Measurements from ENCODE around the gene WIPI1. TPM values are rescaled to one million over a fixed set of nuclear protein-coding genes. Genes with fewer than 3 reads are reported as not detected.

WIPI1 gene
- total RNA-seq, 3 donors from 2014 or later (not counting 1 experiment from before 2014, with no cell fraction given): 29.0 to 41.4 (median 32.0) TPM

DNA sequence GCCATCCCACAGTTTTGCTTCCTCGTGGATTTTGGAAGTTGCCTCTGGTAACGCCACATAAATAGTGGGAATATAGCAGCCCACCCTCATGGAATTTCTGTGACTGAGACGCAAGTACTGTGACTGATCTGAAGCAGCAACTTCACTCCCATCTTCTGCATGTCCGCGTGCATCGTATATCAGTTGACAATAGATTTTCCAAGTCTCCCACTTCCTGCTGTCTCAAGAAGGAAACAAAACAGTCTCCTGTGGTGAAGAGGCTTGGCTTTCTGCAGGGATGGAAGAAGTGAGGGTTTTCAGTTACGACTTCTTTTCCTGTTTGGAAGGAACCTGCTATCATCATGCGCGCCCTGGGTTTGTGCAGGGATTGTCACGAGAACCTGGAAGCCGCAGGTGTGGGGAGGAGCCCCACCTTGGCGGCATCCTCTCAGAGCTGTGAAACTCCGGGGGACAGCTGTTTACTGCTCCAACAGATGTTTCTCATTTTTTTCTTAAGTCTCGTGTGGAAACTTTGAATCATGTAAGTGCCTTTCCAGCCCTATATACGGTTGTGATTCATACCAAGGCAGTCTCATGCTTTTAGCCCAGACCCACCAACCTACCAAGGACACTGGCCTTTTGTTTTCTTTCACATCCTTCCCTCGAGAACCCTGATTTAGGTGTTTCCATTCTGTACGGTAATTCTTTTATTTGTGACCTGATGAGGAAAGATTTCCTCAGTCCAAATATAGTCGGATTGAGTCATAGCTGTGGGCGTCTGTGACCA, 57.5 kb downstream of the WIPI1 start:
- Histone ChIP-seq H3K4me3 (ENCODE audit: low read length) (no peak overlapping the region), H3K36me3 (ENCODE audit: control insufficient read depth, insufficient read depth, low read length) (peaks cover 4% of the 10 kb centered on the region), H3K27me3 (ENCODE audit: control insufficient read depth, insufficient read depth, low read length) (no peaks in the 10 kb centered on the region), H3K27ac (ENCODE audit: low read length) (no peak overlapping the region), H3K9me3 (ENCODE audit: control insufficient read depth, insufficient read depth, low read length) (peaks cover 5% of the 10 kb centered on the region), H3K4me1 (ENCODE audit: control insufficient read depth, insufficient read depth, low read length) (peaks cover 15% of the 10 kb centered on the region)
- H3K36me3 Mint-ChIP-seq: no peaks in the 10 kb centered on the region
- peaks cover 0 to under 1% of the 10 kb centered on the region in 2 donors for H3K9me3 Mint-ChIP-seq
- intact Hi-C loops (cut with micrococcal nuclease): loop anchor here (1.0 kb wide), 1 partner anchor 137 kb away; no protein-coding TSS in a partner anchor
- DNase-seq (peak in 1 of 2 donors; percentile 20), ATAC-seq (no peak)
- no peak overlapping the region for H3K4me3 Mint-ChIP-seq
- H3K4me1 Mint-ChIP-seq: peaks cover 21 to 25% of the 10 kb centered on the region in 2 donors
- TF ChIP-seq, protein P1, sequence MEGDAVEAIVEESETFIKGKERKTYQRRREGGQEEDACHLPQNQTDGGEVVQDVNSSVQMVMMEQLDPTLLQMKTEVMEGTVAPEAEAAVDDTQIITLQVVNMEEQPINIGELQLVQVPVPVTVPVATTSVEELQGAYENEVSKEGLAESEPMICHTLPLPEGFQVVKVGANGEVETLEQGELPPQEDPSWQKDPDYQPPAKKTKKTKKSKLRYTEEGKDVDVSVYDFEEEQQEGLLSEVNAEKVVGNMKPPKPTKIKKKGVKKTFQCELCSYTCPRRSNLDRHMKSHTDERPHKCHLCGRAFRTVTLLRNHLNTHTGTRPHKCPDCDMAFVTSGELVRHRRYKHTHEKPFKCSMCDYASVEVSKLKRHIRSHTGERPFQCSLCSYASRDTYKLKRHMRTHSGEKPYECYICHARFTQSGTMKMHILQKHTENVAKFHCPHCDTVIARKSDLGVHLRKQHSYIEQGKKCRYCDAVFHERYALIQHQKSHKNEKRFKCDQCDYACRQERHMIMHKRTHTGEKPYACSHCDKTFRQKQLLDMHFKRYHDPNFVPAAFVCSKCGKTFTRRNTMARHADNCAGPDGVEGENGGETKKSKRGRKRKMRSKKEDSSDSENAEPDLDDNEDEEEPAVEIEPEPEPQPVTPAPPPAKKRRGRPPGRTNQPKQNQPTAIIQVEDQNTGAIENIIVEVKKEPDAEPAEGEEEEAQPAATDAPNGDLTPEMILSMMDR (IDR thresholded peaks at IDR 0.05): no peak
- H3K27ac Mint-ChIP-seq: no peak overlapping the region
- H3K27me3 Mint-ChIP-seq (ENCODE audit: low read depth in 2 of 2): no peaks in the 10 kb centered on the region
- WGBS (ENCODE audit: insufficient coverage): 79% methylated on average over 16 of the region's 19 CpGs

DNA sequence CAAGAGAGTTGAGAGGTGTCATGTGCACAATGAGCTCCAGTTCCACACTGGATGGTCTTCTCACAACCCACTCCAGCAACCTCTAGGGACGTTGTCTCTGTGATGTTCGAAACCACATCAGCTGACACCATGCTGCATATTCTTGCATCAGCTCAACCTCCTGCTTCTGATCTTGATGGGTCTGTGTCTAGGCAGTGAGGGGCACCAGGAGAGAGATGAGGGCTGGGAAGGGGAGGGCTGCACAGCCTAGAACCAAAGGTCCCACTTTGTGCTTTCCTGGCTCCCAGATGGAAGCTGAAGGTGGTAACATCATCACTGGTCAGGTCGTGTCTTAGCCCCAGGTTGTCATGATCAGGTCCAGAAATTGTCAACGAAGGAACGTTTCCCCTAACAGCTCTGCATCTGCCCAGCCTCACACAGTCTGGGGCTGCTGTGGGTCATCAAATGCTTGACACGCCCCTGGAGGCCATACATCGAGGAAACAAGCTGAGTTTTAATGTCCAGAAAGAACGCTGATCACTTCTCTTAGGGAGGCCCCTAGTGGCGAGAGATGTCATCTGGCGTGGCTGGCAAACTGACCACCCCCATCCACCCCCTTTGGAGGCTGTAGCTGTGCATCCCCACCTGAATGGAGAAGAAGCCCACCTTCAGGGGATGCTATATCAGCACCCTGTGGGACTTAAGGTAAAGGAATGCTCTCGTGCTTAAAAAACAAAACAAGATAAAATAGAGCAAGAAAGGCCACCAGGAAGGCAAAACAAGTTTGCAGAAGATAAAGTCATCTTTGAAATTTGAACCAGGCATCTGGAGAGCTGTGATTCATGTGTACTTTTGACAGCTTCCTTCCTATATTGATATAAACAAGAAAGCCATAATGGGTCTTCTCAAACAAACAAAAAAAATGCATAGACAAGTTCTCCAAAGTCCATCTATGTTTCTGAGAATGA, 58.3 kb downstream of the WIPI1 start:
- peaks cover 21 to 25% of the 10 kb centered on the region in 2 donors for H3K4me1 Mint-ChIP-seq
- 14% methylated on average over 11 of the region's 11 CpGs for WGBS (ENCODE audit: insufficient coverage)
- H3K4me1 ChIP-seq (ENCODE audit: control insufficient read depth, insufficient read depth, low read length): peaks cover 15% of the 10 kb centered on the region
- H3K9me3 Mint-ChIP-seq: peaks cover 0 to 3% of the 10 kb centered on the region in 2 donors
- ATAC-seq: peak; percentile 75 to 84 (median 81)
- TF ChIP-seq, protein P1 (IDR thresholded peaks at IDR 0.05): peak; percentile 59
- H3K9me3 ChIP-seq (ENCODE audit: control insufficient read depth, insufficient read depth, low read length): peaks cover 8% of the 10 kb centered on the region
- peaks cover 4% of the 10 kb centered on the region for H3K36me3 ChIP-seq (ENCODE audit: control insufficient read depth, insufficient read depth, low read length)
- peak; percentile 33 to 46 for DNase-seq
- peak overlapping the region; percentile 49 to 57 for H3K27ac Mint-ChIP-seq
- no peaks in the 10 kb centered on the region for H3K27me3 Mint-ChIP-seq (ENCODE audit: low read depth in 2 of 2)
- H3K4me3 Mint-ChIP-seq: peak overlapping the region; percentile 45
- H3K27me3 ChIP-seq (ENCODE audit: control insufficient read depth, insufficient read depth, low read length): no peaks in the 10 kb centered on the region
- H3K4me3 ChIP-seq (ENCODE audit: low read length): no peak overlapping the region
- no peak overlapping the region for H3K27ac ChIP-seq (ENCODE audit: low read length)
- intact Hi-C loops (cut with micrococcal nuclease): loop anchor here (1.0 kb wide), 1 partner anchor 136 kb away; no protein-coding TSS in a partner anchor
- H3K36me3 Mint-ChIP-seq: no peaks in the 10 kb centered on the region

DNA sequence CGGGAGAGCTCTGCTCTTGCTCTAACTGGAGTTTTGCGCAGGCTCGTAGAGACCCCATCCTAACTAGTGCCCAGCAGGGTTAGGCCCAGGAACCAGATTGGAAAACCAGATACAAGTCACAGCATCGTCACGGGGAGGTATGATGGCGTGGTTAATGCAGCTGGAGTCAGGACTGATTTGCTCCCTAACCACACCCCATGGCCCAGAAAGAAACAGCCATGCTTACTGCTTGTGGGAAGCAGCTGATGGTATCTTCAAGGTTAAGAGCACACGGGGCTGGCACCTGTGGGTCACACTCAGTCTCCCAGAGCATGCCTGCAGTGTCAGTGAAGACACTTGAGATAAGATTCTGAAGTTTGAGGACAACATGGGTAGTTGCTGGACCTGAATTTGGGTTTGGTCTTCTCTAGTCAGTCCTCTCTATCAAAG, 60.2 kb downstream of the WIPI1 start:
- peaks cover 8% of the 10 kb centered on the region for H3K9me3 ChIP-seq (ENCODE audit: control insufficient read depth, insufficient read depth, low read length)
- WGBS (ENCODE audit: insufficient coverage): 43% methylated on average over 7 of the region's 7 CpGs
- TF ChIP-seq, protein P1 (IDR thresholded peaks at IDR 0.05): no peak
- H3K4me3 ChIP-seq (ENCODE audit: low read length): no peak overlapping the region
- Mint-ChIP-seq H3K4me3 (peak overlapping the region; percentile 28), H3K27me3 (ENCODE audit: low read depth in 2 of 2) (no peaks in the 10 kb centered on the region), H3K4me1 (peaks cover 21 to 25% of the 10 kb centered on the region in 2 donors), H3K36me3 (no peaks in the 10 kb centered on the region), H3K9me3 (peaks cover 0 to 3% of the 10 kb centered on the region in 2 donors), H3K27ac (peak overlapping the region; percentile 54 to 66)
- peaks cover 4% of the 10 kb centered on the region for H3K36me3 ChIP-seq (ENCODE audit: control insufficient read depth, insufficient read depth, low read length)
- intact Hi-C loops (cut with micrococcal nuclease): no loop called here
- H3K27ac ChIP-seq (ENCODE audit: low read length): no peak overlapping the region
- peaks cover 15% of the 10 kb centered on the region for H3K4me1 ChIP-seq (ENCODE audit: control insufficient read depth, insufficient read depth, low read length)
- ATAC-seq (peak in 1 of 3 donors; percentile 8), DNase-seq (no peak)
- no peaks in the 10 kb centered on the region for H3K27me3 ChIP-seq (ENCODE audit: control insufficient read depth, insufficient read depth, low read length)
